Kidney (tissue), 14 donors: ENCODE data around the gene PKNOX2. TPM values are rescaled to one million over a fixed set of nuclear protein-coding genes. Genes with fewer than 3 reads are reported as not detected.

ENCODE experiments used
- DNase-seq, 5 donors: peaks; one replicate each; pipeline ENCODE4 v3.0.0-alpha.2; 2013 to 2020
- FAIRE-seq: peaks from 2 replicates; lab custom pipeline; 2012; peaks lifted over from hg19 to GRCh38; lab: Jason Lieb, UNC
- H3K27ac ChIP-seq, 2 donors: one replicate each; pipeline ENCODE4 v1.7.0; 2013; ENCODE audit warnings: low read depth in 2 of 2, low read length in 2 of 2, inconsistent platforms in 1 of 2
- H3K27me3 ChIP-seq: one replicate; pipeline ENCODE4 v1.7.1; 2013; ENCODE audit warnings: low read length, inconsistent platforms; ENCODE audit not compliant: control insufficient read depth, insufficient read depth
- H3K36me3 ChIP-seq, 3 donors: one replicate each; pipeline versions ENCODE4 v1.7.0 to v1.7.1; 2013; ENCODE audit warnings: low read length in 3 of 3, control low read depth in 1 of 3, inconsistent platforms in 1 of 3; ENCODE audit not compliant: insufficient read depth in 3 of 3, control insufficient read depth in 2 of 3
- H3K4me1 ChIP-seq, 3 donors: one replicate each; pipeline versions ENCODE4 v1.7.0 to v1.7.1; 2013; ENCODE audit warnings: low read length in 3 of 3, inconsistent platforms in 1 of 3, low read depth in 1 of 3; ENCODE audit not compliant: control insufficient read depth in 2 of 3, insufficient read depth in 2 of 3
- H3K4me3 ChIP-seq, 3 donors: one replicate each; pipeline versions ENCODE4 v1.7.0 to v1.8.1; 2013; ENCODE audit warnings: low read length in 3 of 3, control low read depth in 1 of 3, inconsistent platforms in 1 of 3
- H3K9ac ChIP-seq, 3 donors: one replicate each; pipeline versions ENCODE4 v1.7.0 to v1.7.1; 2013; ENCODE audit warnings: low read length in 3 of 3, control low read depth in 1 of 3, inconsistent platforms in 1 of 3
- H3K9me3 ChIP-seq, 3 donors: one replicate each; pipeline versions ENCODE4 v1.7.0 to v1.7.1; 2013; ENCODE audit warnings: low read length in 3 of 3, control low read depth in 1 of 3, inconsistent platforms in 1 of 3; ENCODE audit not compliant: control insufficient read depth in 2 of 3, insufficient read depth in 1 of 3
- intact Hi-C: fragments of 100-400 bp; cut with DNase I; formaldehyde crosslinking; loops from one replicate; pipeline ENCODE4 v1.11.1; 2022
- polyA plus RNA-seq: library from polyadenylated mRNA; stranded (reverse); fragments of 350-450 nt; fragmentation: Illumina TruSeq; extraction: RNeasy Lipid Tissue Mini Kit (QIAGEN cat#74804); gene quantifications from one replicate; pipeline ENCODE4 v1.2.3, GENCODE V29; 2014; ENCODE audit warnings: low read depth, low replicate concordance; ENCODE audit not compliant: insufficient read depth
- total RNA-seq: library from RNA; stranded (reverse); fragmentation: NEBNext Ultra II Directional; extraction: Animal tissue kit (Norgen Biotek cat#: 25700); gene quantifications from one replicate; pipeline ENCODE4 v1.2.1, GENCODE V29; 2021
- TF ChIP-seq, protein P1 (sequence below): IDR thresholded peaks from 3 replicates; pipeline ENCODE4 v1.5.1; 2012; ENCODE audit warnings: mild to moderate bottlenecking, moderate library complexity, borderline replicate concordance; ENCODE audit not compliant: insufficient read depth; ENCODE audit errors: extremely low read depth
- donor health status: control.
- donor health status: control.
- donor health status: control.
- donor health status: control.
- donor health status: control.
- donor health status: DM: yes; HTN: yes; CAD: no.
- donor health status: Normal renal cell carcinoma (clear cell type).

Gene PKNOX2
- total and polyA plus RNA-seq, 2 donors from 2014 or later, result 1.5 to 6.0 TPM

GRCh38 chr11:125329786-125330185 is 165.2 kb downstream of the PKNOX2 start:
- H3K4me1 ChIP-seq, result no peaks in the 10 kb centered on the region
- no peaks in the 10 kb centered on the region for H3K36me3 ChIP-seq
- no peak overlapping the region for H3K4me3 ChIP-seq
- H3K27ac ChIP-seq, result no peak overlapping the region
- no peak overlapping the region for H3K9ac ChIP-seq
- DNase-seq (peak in 1 of 5 donors; percentile 25), FAIRE-seq (no peak)
- TF ChIP-seq, protein P1, sequence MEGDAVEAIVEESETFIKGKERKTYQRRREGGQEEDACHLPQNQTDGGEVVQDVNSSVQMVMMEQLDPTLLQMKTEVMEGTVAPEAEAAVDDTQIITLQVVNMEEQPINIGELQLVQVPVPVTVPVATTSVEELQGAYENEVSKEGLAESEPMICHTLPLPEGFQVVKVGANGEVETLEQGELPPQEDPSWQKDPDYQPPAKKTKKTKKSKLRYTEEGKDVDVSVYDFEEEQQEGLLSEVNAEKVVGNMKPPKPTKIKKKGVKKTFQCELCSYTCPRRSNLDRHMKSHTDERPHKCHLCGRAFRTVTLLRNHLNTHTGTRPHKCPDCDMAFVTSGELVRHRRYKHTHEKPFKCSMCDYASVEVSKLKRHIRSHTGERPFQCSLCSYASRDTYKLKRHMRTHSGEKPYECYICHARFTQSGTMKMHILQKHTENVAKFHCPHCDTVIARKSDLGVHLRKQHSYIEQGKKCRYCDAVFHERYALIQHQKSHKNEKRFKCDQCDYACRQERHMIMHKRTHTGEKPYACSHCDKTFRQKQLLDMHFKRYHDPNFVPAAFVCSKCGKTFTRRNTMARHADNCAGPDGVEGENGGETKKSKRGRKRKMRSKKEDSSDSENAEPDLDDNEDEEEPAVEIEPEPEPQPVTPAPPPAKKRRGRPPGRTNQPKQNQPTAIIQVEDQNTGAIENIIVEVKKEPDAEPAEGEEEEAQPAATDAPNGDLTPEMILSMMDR, result no peak
- intact Hi-C loops, result no loop called here
- no peaks in the 10 kb centered on the region for H3K27me3 ChIP-seq
- no peaks in the 10 kb centered on the region for H3K9me3 ChIP-seq

DNA sequence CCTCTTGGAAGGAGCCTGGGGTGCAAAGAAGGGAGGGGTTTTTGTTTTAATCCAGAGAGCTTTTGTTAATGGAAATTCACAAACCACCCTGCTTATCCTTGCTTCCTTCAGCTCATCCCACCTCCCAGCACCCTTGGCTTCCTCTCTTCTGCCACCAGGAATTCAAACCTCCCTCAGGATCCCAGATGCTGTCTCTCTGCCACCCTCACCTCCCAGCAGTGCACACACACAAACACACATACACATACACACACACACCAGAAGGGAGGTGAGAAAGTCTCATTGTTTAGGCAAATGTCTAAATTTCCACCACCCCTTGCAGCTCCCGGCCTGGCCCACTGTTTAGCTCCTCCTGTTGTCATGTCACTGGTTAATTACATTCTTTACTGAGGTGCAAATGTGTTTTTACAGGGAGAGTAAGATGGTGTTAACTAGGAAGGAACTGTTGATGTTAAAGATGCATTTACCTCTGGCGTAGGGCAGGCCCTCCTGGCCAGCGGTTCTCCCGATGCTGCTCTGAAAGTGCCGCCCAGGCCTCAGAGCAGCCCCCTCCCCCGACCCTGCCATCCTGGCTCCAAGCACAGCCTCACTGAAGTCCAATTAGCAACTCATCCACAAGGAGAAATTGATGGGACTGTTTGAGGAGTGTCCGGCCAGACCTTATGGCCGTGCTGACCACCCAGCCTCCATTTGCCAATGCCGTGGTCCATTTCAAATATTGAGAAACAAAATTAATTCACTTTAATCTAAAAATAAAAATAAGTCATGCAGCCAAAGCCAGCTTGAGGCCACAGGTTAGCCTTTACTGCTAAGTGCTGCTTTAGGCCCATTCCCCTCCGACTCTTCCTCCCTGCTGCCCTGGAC is 166.1 kb downstream of the PKNOX2 start:
- H3K36me3 ChIP-seq, result no peaks in the 10 kb centered on the region
- FAIRE-seq (no peak), DNase-seq (peak in 1 of 5 donors; percentile 34)
- H3K9me3 ChIP-seq, result no peaks in the 10 kb centered on the region
- no peak overlapping the region for H3K27ac ChIP-seq
- TF ChIP-seq, protein P1, result no peak
- no peak overlapping the region for H3K4me3 ChIP-seq
- no peaks in the 10 kb centered on the region for H3K27me3 ChIP-seq
- H3K9ac ChIP-seq, result no peak overlapping the region
- H3K4me1 ChIP-seq, result no peaks in the 10 kb centered on the region
- intact Hi-C loops, result no loop called here

DNA sequence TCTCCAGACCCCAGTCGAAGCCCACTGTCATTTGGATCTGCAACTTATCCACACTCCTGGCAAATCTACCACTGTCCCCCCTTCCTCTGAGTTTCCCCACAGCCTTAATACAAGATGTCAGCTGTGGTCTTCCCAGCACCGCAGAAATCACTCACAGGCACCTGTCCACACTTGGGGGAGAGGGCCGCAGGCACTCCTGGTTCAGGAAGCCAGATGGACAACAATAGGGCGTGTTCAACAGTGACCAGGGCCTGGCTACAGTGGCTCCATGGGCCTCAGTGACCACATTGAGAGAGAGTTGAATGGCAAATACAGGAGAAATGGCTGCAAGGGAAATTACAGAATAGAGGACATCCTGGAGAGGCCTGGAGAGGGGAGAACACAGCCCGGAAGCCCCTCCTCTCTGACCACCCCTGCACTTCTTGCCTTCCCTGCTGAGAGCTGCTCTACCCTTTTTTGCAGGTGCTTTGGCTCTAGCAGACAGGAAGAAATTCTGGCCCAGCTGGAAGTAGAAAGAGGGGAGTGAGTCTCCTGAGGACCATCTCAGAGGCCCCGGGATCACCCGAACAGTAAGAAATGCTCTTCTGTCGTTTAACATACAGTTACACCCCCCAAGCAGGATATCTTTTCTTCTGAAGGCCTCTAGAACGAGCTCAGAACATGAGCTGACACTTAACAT is 166.9 kb downstream of the PKNOX2 start:
- no peak overlapping the region for H3K4me3 ChIP-seq
- H3K36me3 ChIP-seq, result no peaks in the 10 kb centered on the region
- DNase-seq, result peak in 1 of 5 donors; percentile 19
- FAIRE-seq, result no peak
- no peak overlapping the region for H3K9ac ChIP-seq
- H3K4me1 ChIP-seq, result no peaks in the 10 kb centered on the region
- H3K27me3 ChIP-seq, result no peaks in the 10 kb centered on the region
- intact Hi-C loops, result no loop called here
- no peak overlapping the region for H3K27ac ChIP-seq
- TF ChIP-seq, protein P1, result no peak
- H3K9me3 ChIP-seq, result no peaks in the 10 kb centered on the region
